ENCODE results near the gene C4A. TPM values are rescaled to one million over a fixed set of nuclear protein-coding genes. Genes with fewer than 3 reads are reported as not detected.
"Not testable (repeated sequence)": the region's sequence is repeated elsewhere in the genome, so short reads cannot be mapped to it uniquely, and the experiment has no call there.

C4A gene
- polyA plus RNA-seq, 4 donors = 8.6 to 26.2 (median 15.2) TPM

- not testable (repeated sequence) for DNase-seq (ENCODE audit: low read depth in 4 of 4, low spot score in 3 of 4)
Measured at GRCh38 chr6:32014547-32014946, 32.7 kb downstream of the C4A start, which contains the start of gene C4B. Gene C4B, plus strand, starts transcription at chr6:32014795. Its CDS starts 51 bp downstream, at chr6:32014846.

- DNase-seq (ENCODE audit: low read depth in 4 of 4, low spot score in 3 of 4) = not testable (repeated sequence)
Measured at GRCh38 chr6:32022100-32022499, 40.2 kb downstream of the C4A start.

GRCh38 chr6:32028631-32029030 lies 46.8 kb downstream of the C4A start:
- not testable (repeated sequence) for DNase-seq (ENCODE audit: low read depth in 4 of 4, low spot score in 3 of 4)

- DNase-seq (ENCODE audit: low read depth in 4 of 4, low spot score in 3 of 4) = not testable (repeated sequence)
Measured at GRCh38 chr6:32029553-32029952, 47.7 kb downstream of the C4A start.

- not testable (repeated sequence) for DNase-seq (ENCODE audit: low read depth in 4 of 4, low spot score in 3 of 4)
Measured at GRCh38 chr6:32035283-32036013, 53.6 kb downstream of the C4A start.

- DNase-seq (ENCODE audit: low read depth in 4 of 4, low spot score in 3 of 4) = not testable (repeated sequence)
Measured at GRCh38 chr6:32037136-32037535, 55.3 kb downstream of the C4A start.

GRCh38 chr6:32037598-32038524 lies 56.0 kb downstream of the C4A start, which contains the start of gene CYP21A2:
Gene CYP21A2, plus strand, starts transcription at chr6:32038415. Its CDS starts 8 bp downstream, at chr6:32038423.
- not testable (repeated sequence) for DNase-seq (ENCODE audit: low read depth in 4 of 4, low spot score in 3 of 4)

GRCh38 chr6:32038878-32039277 lies 57.0 kb downstream of the C4A start:
- not testable (repeated sequence) for DNase-seq (ENCODE audit: low read depth in 4 of 4, low spot score in 3 of 4)

GRCh38 chr6:32039321-32040274 lies 57.7 kb downstream of the C4A start:
- not testable (repeated sequence) for DNase-seq (ENCODE audit: low read depth in 4 of 4, low spot score in 3 of 4)

- DNase-seq (ENCODE audit: low read depth in 4 of 4, low spot score in 3 of 4) = not testable (repeated sequence)
Measured at GRCh38 chr6:32040299-32041049, 58.6 kb downstream of the C4A start.

GRCh38 chr6:32041050-32041321 lies 59.1 kb downstream of the C4A start:
- not testable (repeated sequence) for DNase-seq (ENCODE audit: low read depth in 4 of 4, low spot score in 3 of 4)

GRCh38 chr6:32041385-32041784 lies 59.5 kb downstream of the C4A start:
- not testable (repeated sequence) for DNase-seq (ENCODE audit: low read depth in 4 of 4, low spot score in 3 of 4)

- not testable (repeated sequence) for DNase-seq (ENCODE audit: low read depth in 4 of 4, low spot score in 3 of 4)
Measured at GRCh38 chr6:32042276-32042675, 60.4 kb downstream of the C4A start.

GRCh38 chr6:32043589-32044380 lies 61.9 kb downstream of the C4A start:
- not testable (repeated sequence) for DNase-seq (ENCODE audit: low read depth in 4 of 4, low spot score in 3 of 4)

GRCh38 chr6:32044916-32045315 lies 63.1 kb downstream of the C4A start:
- not testable (repeated sequence) for DNase-seq (ENCODE audit: low read depth in 4 of 4, low spot score in 3 of 4)

- DNase-seq (ENCODE audit: low read depth in 4 of 4, low spot score in 3 of 4) = no peak
Measured at GRCh38 chr6:32045811-32046449, 64.1 kb downstream of the C4A start.

GRCh38 chr6:32046450-32047083 lies 64.7 kb downstream of the C4A start:
- no peak for DNase-seq (ENCODE audit: low read depth in 4 of 4, low spot score in 3 of 4)

GRCh38 chr6:32047084-32047478 lies 65.2 kb downstream of the C4A start:
- DNase-seq (ENCODE audit: low read depth in 4 of 4, low spot score in 3 of 4) = no peak

Data from left renal pelvis (tissue), 4 donors.